Measurements from ENCODE around the gene ARL4D.
"Not testable (repeated sequence)": the region's sequence is repeated elsewhere in the genome, so short reads cannot be mapped to it uniquely, and the experiment has no call there.

ARL4D gene

DNA sequence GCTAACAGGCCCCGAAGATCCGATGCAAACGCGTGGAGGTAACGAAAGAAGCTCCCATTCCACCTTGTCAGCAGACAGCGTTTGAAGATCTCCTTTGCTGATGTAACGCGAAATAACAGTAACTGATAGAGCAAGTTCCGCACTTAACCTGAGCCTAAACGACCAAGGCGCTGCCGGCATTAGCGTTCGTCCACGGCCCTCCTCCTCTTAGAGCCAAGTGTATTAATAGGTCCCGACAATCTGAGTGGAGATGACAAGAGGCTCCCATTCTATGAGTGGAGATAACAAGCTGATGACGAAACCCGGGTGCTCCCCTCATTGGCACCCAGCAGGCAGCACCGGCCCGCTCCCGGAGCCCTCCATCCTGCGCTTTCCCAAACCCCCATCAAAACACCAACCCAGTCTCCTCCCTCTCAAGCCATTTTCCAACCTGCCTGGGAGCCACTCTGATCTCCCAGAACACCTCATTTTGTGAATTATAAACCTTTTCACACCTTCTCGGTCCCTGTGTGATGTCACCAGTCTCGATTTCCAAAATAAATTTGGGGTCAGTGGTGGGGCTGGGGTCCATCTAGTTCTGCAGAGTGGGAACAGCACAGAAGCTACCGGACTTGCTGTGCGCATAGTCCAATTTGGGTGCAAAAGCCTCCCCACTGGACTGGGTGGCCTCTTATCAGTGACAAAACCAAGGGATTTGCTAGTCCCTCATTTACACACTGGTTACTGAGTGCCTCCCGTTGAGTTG lies 35.4 kb upstream of the ARL4D start:
- no peaks in the 10 kb centered on the region for H3K79me2 ChIP-seq (ENCODE audit: low read length)
- peaks cover 7% of the 10 kb centered on the region; the same call in 1 of the 2 replicates for H3K27me3 ChIP-seq (replicated peaks; ENCODE audit: insufficient read depth, low read length)
- TF ChIP-seq EZH2 (optimal IDR thresholded peaks at IDR 0.05; ENCODE audit: low read depth, low read length): no peak
- TF ChIP-seq, protein P1, sequence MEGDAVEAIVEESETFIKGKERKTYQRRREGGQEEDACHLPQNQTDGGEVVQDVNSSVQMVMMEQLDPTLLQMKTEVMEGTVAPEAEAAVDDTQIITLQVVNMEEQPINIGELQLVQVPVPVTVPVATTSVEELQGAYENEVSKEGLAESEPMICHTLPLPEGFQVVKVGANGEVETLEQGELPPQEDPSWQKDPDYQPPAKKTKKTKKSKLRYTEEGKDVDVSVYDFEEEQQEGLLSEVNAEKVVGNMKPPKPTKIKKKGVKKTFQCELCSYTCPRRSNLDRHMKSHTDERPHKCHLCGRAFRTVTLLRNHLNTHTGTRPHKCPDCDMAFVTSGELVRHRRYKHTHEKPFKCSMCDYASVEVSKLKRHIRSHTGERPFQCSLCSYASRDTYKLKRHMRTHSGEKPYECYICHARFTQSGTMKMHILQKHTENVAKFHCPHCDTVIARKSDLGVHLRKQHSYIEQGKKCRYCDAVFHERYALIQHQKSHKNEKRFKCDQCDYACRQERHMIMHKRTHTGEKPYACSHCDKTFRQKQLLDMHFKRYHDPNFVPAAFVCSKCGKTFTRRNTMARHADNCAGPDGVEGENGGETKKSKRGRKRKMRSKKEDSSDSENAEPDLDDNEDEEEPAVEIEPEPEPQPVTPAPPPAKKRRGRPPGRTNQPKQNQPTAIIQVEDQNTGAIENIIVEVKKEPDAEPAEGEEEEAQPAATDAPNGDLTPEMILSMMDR (IDR thresholded peaks at IDR 0.05; ENCODE audit: low read length): no peak
- no peaks in the 10 kb centered on the region for H3K9me3 ChIP-seq (replicated peaks; ENCODE audit: insufficient read depth, low read length)
- H3K36me3 ChIP-seq (replicated peaks; ENCODE audit: insufficient read depth, low read length): no peaks in the 10 kb centered on the region
- H3F3A ChIP-seq (ENCODE audit: insufficient read depth, low read length): peaks cover 25% of the 10 kb centered on the region
- no peak overlapping the region for H3K27ac ChIP-seq (ENCODE audit: low read length)
- no peak for DNase-seq
- no peak overlapping the region for H3K4me2 ChIP-seq (ENCODE audit: low read depth, low read length)
- H2AFZ ChIP-seq (ENCODE audit: low read length): no peak overlapping the region
- no peak overlapping the region for H3K9ac ChIP-seq (ENCODE audit: low read length)
- no peak overlapping the region for H3K4me3 ChIP-seq (ENCODE audit: low read length)
- H3K9me2 ChIP-seq (replicated peaks; ENCODE audit: insufficient read depth, low read length): no peaks in the 10 kb centered on the region
- H3K4me1 ChIP-seq (ENCODE audit: low read length): 0 out of 2 replicates have a peak, but pooled peaks cover 3% of the 10 kb centered on the region
- H4K20me1 ChIP-seq (ENCODE audit: insufficient read depth, low read length): no peaks in the 10 kb centered on the region

DNA sequence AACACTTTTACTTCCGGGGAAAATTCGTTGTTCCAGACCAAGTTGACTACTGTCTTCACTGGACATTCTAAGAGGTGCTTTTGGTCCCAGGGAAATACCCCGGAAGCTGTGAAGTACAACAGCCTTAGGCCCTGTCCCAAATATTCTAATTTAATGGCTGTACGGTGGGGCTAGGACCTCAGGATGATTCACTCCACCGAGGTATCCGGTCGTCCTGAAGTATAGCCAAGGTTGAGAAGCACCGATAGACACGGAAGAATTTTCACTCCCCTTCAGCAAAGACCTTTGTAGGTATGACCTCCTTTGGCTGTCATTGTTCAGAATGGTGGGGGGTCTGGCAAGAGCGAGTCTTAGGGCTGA lies 34.9 kb upstream of the ARL4D start:
- TF ChIP-seq, protein P1 (IDR thresholded peaks at IDR 0.05; ENCODE audit: low read length): no peak
- TF ChIP-seq EZH2phosphoT487 (IDR thresholded peaks at IDR 0.05; ENCODE audit: low read length): no peak
- no peak for TF ChIP-seq EZH2 (optimal IDR thresholded peaks at IDR 0.05; ENCODE audit: low read depth, low read length)
- no peak overlapping the region for H3K27ac ChIP-seq (ENCODE audit: low read length)
- H3K9me2 ChIP-seq (replicated peaks; ENCODE audit: insufficient read depth, low read length): no peaks in the 10 kb centered on the region
- no peak overlapping the region for H3K4me2 ChIP-seq (ENCODE audit: low read depth, low read length)
- H3K9ac ChIP-seq (ENCODE audit: low read length): no peak overlapping the region
- no peaks in the 10 kb centered on the region for H4K20me1 ChIP-seq (ENCODE audit: insufficient read depth, low read length)
- DNase-seq: no peak
- no peaks in the 10 kb centered on the region for H3K36me3 ChIP-seq (replicated peaks; ENCODE audit: insufficient read depth, low read length)
- no peak overlapping the region for H3K4me3 ChIP-seq (ENCODE audit: low read length)
- peaks cover 28% of the 10 kb centered on the region for H3F3A ChIP-seq (ENCODE audit: insufficient read depth, low read length)
- H3K9me3 ChIP-seq (replicated peaks; ENCODE audit: insufficient read depth, low read length): no peaks in the 10 kb centered on the region
- H3K79me2 ChIP-seq (ENCODE audit: low read length): no peaks in the 10 kb centered on the region
- no peak overlapping the region for H2AFZ ChIP-seq (ENCODE audit: low read length)
- H3K27me3 ChIP-seq (replicated peaks; ENCODE audit: insufficient read depth, low read length): peaks cover 7% of the 10 kb centered on the region; the same call in 1 of the 2 replicates
- H3K4me1 ChIP-seq (ENCODE audit: low read length): 0 out of 2 replicates have a peak, but pooled peaks cover 3% of the 10 kb centered on the region

DNA sequence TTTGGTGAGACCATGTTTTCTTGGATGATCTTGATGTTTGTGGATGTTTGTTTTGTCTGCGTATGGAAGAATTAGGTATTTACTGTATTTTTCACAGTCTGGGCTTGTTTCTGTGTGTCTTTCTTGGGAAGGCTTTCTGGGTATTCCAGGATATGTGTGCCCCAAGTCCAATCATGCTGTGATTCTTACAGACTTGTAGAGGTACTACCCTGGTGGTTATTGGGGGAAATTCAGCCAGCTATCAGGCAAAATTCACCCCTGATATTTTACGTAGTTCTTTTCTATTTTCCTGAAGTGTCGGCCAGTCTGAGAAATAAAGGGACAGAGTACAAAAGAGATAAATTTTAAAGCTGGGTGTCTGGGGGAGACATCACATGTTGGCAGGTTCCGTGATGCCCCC lies 33.4 kb upstream of the ARL4D start:
- peaks cover 16% of the 10 kb centered on the region for H3K27me3 ChIP-seq (replicated peaks; ENCODE audit: insufficient read depth, low read length)

DNA sequence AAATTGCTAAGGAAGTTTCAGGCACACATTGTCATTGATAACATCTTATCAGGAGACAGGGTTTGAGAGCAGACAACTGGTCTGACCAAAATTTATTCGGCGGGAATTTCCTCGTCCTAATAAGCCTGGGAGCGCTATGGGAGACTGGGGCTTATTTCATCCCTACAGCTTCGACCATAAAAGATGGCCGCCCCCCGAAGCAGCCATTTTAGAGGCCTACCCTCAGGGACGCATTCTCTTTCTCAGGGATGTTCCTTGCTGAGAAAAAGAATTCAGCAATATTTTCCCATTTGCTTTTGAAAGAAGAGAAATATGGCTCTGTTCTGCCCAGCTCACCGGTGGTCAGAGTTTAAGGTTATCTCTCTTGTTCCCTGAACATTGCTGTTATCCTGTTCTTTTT lies 32.9 kb upstream of the ARL4D start:
- not testable (repeated sequence) for H3K36me3 ChIP-seq (replicated peaks; ENCODE audit: insufficient read depth, low read length); H3K9me3 ChIP-seq (replicated peaks; ENCODE audit: insufficient read depth, low read length); H3K9ac ChIP-seq (ENCODE audit: low read length); H3K9me2 ChIP-seq (replicated peaks; ENCODE audit: insufficient read depth, low read length); H4K20me1 ChIP-seq (ENCODE audit: insufficient read depth, low read length); DNase-seq; H3K4me1 ChIP-seq (ENCODE audit: low read length); H3K27ac ChIP-seq (ENCODE audit: low read length); H2AFZ ChIP-seq (ENCODE audit: low read length); H3K4me3 ChIP-seq (ENCODE audit: low read length); H3K79me2 ChIP-seq (ENCODE audit: low read length); H3K4me2 ChIP-seq (ENCODE audit: low read depth, low read length)
- Histone ChIP-seq H3K27me3 (replicated peaks; ENCODE audit: insufficient read depth, low read length) (peaks cover 17% of the 10 kb centered on the region), H3F3A (ENCODE audit: insufficient read depth, low read length) (peaks cover 15% of the 10 kb centered on the region; the same call in 1 of the 2 replicates)

More for the DNA sequence above, 33.4 kb upstream of the ARL4D start:
- no peak overlapping the region for H3K9ac ChIP-seq (ENCODE audit: low read length)
- H4K20me1 ChIP-seq (ENCODE audit: insufficient read depth, low read length): no peaks in the 10 kb centered on the region
- no peak overlapping the region for H3K4me2 ChIP-seq (ENCODE audit: low read depth, low read length)
- H3K79me2 ChIP-seq (ENCODE audit: low read length): no peaks in the 10 kb centered on the region
- no peaks in the 10 kb centered on the region for H3K9me3 ChIP-seq (replicated peaks; ENCODE audit: insufficient read depth, low read length)
- no peak for DNase-seq
- no peak for TF ChIP-seq EZH2phosphoT487 (IDR thresholded peaks at IDR 0.05; ENCODE audit: low read length)
- TF ChIP-seq, protein P1 (IDR thresholded peaks at IDR 0.05; ENCODE audit: low read length): 0 out of 2 replicates have a peak, but pooled peaks have one; percentile 7
- H3K36me3 ChIP-seq (replicated peaks; ENCODE audit: insufficient read depth, low read length): no peaks in the 10 kb centered on the region
- no peaks in the 10 kb centered on the region for H3K9me2 ChIP-seq (replicated peaks; ENCODE audit: insufficient read depth, low read length)
- 0 out of 2 replicates have a peak, but pooled peaks cover 3% of the 10 kb centered on the region for H3K4me1 ChIP-seq (ENCODE audit: low read length)
- H3K4me3 ChIP-seq (ENCODE audit: low read length): no peak overlapping the region
- no peak overlapping the region for H3K27ac ChIP-seq (ENCODE audit: low read length)
- peaks cover 21% of the 10 kb centered on the region for H3F3A ChIP-seq (ENCODE audit: insufficient read depth, low read length)
- H2AFZ ChIP-seq (ENCODE audit: low read length): no peak overlapping the region

All from MM.1S (cell line).